Measurements from ENCODE around the gene TBC1D10B. TPM values are rescaled to one million over a fixed set of nuclear protein-coding genes. Genes with fewer than 3 reads are reported as not detected.
"Not testable (repeated sequence)": the region's sequence is repeated elsewhere in the genome, so short reads cannot be mapped to it uniquely, and the experiment has no call there.

Gene TBC1D10B
- total and polyA plus RNA-seq, 2 of the 8 experiments (the other 6 are each of a cell fraction or from before 2014, with no cell fraction given) = 15.4 to 28.6 TPM

DNA sequence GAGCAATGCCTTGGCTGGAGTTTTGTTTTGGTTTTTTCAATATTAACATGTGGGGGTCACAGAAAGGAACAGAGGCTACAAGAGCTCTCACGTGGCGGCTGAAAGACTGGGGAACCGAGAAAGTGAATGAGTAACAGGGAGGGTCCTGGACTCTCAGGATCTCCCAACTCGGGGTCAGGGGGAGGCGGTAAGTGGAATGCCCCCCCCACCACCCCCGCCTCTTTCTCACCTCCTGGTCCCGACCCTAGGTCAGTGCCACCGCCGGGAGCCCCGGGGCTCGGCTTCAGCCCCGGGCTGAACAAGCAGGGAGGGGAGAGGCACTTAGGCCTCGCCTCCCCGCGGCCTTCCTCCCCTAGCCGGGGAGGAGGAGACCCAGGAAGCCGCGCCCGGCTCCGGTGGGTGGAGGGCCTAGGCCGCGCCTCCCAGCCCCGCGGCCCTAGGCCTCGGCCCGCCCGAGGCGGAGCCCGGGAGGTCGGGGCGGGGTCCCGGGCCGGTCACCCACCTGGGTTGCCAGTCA is 35.8 kb downstream of the TBC1D10B start:
- H3K4ac ChIP-seq (replicated peaks; ENCODE audit: insufficient read length, low read depth, low read length); H3K79me1 ChIP-seq (ENCODE audit: low read depth, low read length); H4K5ac ChIP-seq (ENCODE audit: insufficient read length, low read depth, low read length); H2BK20ac ChIP-seq (ENCODE audit: low read length); H3K4me1 ChIP-seq (replicated peaks in 1 of 4; ENCODE audit: control insufficient read depth in 3 of 4, insufficient read depth in 4 of 4, low read length in 3 of 4); H3K27ac ChIP-seq (ENCODE audit: low read depth, low read length); H4K20me1 ChIP-seq (replicated peaks in 1 of 2; ENCODE audit: control insufficient read depth in 1 of 2, insufficient read depth in 2 of 2, low read length in 2 of 2); H2BK5ac ChIP-seq (ENCODE audit: low read depth, low read length); H2BK12ac ChIP-seq (ENCODE audit: low read depth, low read length); H3K23ac ChIP-seq (ENCODE audit: insufficient read length); H2AK5ac ChIP-seq (ENCODE audit: low read depth, low read length); FAIRE-seq; H3K27me3 ChIP-seq (replicated peaks in 1 of 4; ENCODE audit: control insufficient read depth in 3 of 4, extremely low read depth in 1 of 4, insufficient read depth in 3 of 4, low read length in 3 of 4); H3K23me2 ChIP-seq (ENCODE audit: low read depth, low read length); H3K9me3 ChIP-seq (ENCODE audit: insufficient read depth in 2 of 2, low read depth in 1 of 2, low read length in 1 of 2); H2AFZ ChIP-seq (ENCODE audit: low read length); H4K91ac ChIP-seq (replicated peaks; ENCODE audit: insufficient read length, low read length); H3K18ac ChIP-seq (ENCODE audit: extremely low read depth, low read length); H3K14ac ChIP-seq (ENCODE audit: insufficient read length); H2BK15ac ChIP-seq (ENCODE audit: low read length); H3K56ac ChIP-seq (replicated peaks; ENCODE audit: insufficient read length, low read depth, low read length); H2BK120ac ChIP-seq (replicated peaks; ENCODE audit: low read depth, low read length); H4K8ac ChIP-seq (ENCODE audit: extremely low read depth, insufficient read depth, low read length); H3K36me3 ChIP-seq (ENCODE audit: control insufficient read depth in 2 of 4, insufficient read depth in 4 of 4, low read length in 3 of 4): not testable (repeated sequence)
- Histone ChIP-seq H3K4me2 (ENCODE audit: insufficient read depth in 1 of 2, low read depth in 2 of 2, low read length in 2 of 2) (peak overlapping the region; percentile 7 to 42; a peak in 3 of 4 replicates), H3K9ac (replicated peaks in 1 of 4; ENCODE audit: extremely low read depth in 1 of 4, low read depth in 3 of 4, low read length in 3 of 4) (peak overlapping the region in 1 of 4 experiments; percentile 63; a peak in 2 of 7 replicates), H3K79me2 (ENCODE audit: control insufficient read depth in 1 of 2, insufficient read depth in 2 of 2, low read length in 2 of 2) (peaks cover 0 to 16% of the 10 kb centered on the region in 2 experiments; a peak in 2 of 4 replicates), H3K4me3 (ENCODE audit: extremely low read depth in 1 of 4, insufficient read depth in 2 of 4, low read depth in 3 of 4, low read length in 4 of 4) (peak overlapping the region; percentile 58 to 97 (median 66))
- DNase-seq (ENCODE audit: low read depth in 1 of 2, low spot score in 2 of 2) = peak in 1 of 2 experiments; percentile 82
- CTCF ChIA-PET (ENCODE audit: partially characterized antibody) = interaction anchor here (2.6 kb wide), 1 partner anchor 13 kb away, joined by 6 read pairs; no protein-coding TSS in a partner anchor
- POLR2A ChIA-PET (ENCODE audit: partially characterized antibody) = interaction anchor here (1.3 to 1.4 kb wide), 2 partner anchors 20 to 70 kb away, joined by 5 to 6 read pairs; partner anchors contain the start of gene CD2BP2
- WGBS, 2 experiments (ENCODE audit: extremely low coverage in 1 of 2, insufficient coverage in 1 of 2, insufficient read length in 1 of 2, insufficient replicate concordance in 2 of 2, low coverage in 1 of 2, low lambda C conversion rate in 2 of 2, missing lambda C conversion rate in 1 of 2) = 0% methylated on average over 10 of the region's 33 CpGs; no CpG with 5 or more reads in 1 of the 2 experiments

DNA sequence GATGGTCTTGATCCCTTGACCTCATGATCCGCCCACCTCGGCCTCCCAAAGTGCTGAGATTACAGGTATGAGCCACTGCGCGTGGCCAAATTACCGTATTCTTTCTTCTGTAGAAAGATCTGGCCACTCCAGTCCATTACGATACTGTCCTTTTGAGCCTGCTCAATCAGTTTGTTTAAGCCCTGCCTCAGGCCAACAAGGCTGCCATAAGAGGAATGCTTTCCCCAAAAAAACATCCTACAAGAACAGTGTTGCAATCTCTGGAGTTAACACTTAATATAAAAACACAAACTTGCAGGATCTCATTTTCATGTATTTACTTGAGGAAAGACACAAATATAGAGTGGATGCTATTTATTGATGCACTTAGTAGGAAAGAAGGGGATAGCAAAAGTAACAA is 46.1 kb downstream of the TBC1D10B start:
- H3K4me3 ChIP-seq (ENCODE audit: extremely low read depth in 1 of 4, insufficient read depth in 2 of 4, low read depth in 3 of 4, low read length in 4 of 4); H3K79me1 ChIP-seq (ENCODE audit: low read depth, low read length); H4K8ac ChIP-seq (ENCODE audit: extremely low read depth, insufficient read depth, low read length); H3K79me2 ChIP-seq (ENCODE audit: control insufficient read depth in 1 of 2, insufficient read depth in 2 of 2, low read length in 2 of 2); H3K27ac ChIP-seq (ENCODE audit: low read depth, low read length); H3K36me3 ChIP-seq (ENCODE audit: control insufficient read depth in 2 of 4, insufficient read depth in 4 of 4, low read length in 3 of 4); H2AFZ ChIP-seq (ENCODE audit: low read length); DNase-seq (ENCODE audit: low read depth in 1 of 2, low spot score in 2 of 2); H4K91ac ChIP-seq (replicated peaks; ENCODE audit: insufficient read length, low read length); CTCF ChIA-PET (ENCODE audit: partially characterized antibody); H3K18ac ChIP-seq (ENCODE audit: extremely low read depth, low read length); H3K23ac ChIP-seq (ENCODE audit: insufficient read length); H2BK15ac ChIP-seq (ENCODE audit: low read length); H2BK20ac ChIP-seq (ENCODE audit: low read length); H3K27me3 ChIP-seq (replicated peaks in 1 of 4; ENCODE audit: control insufficient read depth in 3 of 4, extremely low read depth in 1 of 4, insufficient read depth in 3 of 4, low read length in 3 of 4); H2BK120ac ChIP-seq (replicated peaks; ENCODE audit: low read depth, low read length); H3K9ac ChIP-seq (replicated peaks in 1 of 4; ENCODE audit: extremely low read depth in 1 of 4, low read depth in 3 of 4, low read length in 3 of 4); H4K5ac ChIP-seq (ENCODE audit: insufficient read length, low read depth, low read length); H3K9me3 ChIP-seq (ENCODE audit: insufficient read depth in 2 of 2, low read depth in 1 of 2, low read length in 1 of 2); H4K20me1 ChIP-seq (replicated peaks in 1 of 2; ENCODE audit: control insufficient read depth in 1 of 2, insufficient read depth in 2 of 2, low read length in 2 of 2); H2AK5ac ChIP-seq (ENCODE audit: low read depth, low read length); H3K4me2 ChIP-seq (ENCODE audit: insufficient read depth in 1 of 2, low read depth in 2 of 2, low read length in 2 of 2); H2BK5ac ChIP-seq (ENCODE audit: low read depth, low read length); POLR2A ChIA-PET (ENCODE audit: partially characterized antibody); H3K23me2 ChIP-seq (ENCODE audit: low read depth, low read length); H3K4me1 ChIP-seq (replicated peaks in 1 of 4; ENCODE audit: control insufficient read depth in 3 of 4, insufficient read depth in 4 of 4, low read length in 3 of 4); H2BK12ac ChIP-seq (ENCODE audit: low read depth, low read length); H3K56ac ChIP-seq (replicated peaks; ENCODE audit: insufficient read length, low read depth, low read length); FAIRE-seq; H3K4ac ChIP-seq (replicated peaks; ENCODE audit: insufficient read length, low read depth, low read length); H3K14ac ChIP-seq (ENCODE audit: insufficient read length): not testable (repeated sequence)
- WGBS, 2 experiments (ENCODE audit: extremely low coverage in 1 of 2, insufficient coverage in 1 of 2, insufficient read length in 1 of 2, insufficient replicate concordance in 2 of 2, low coverage in 1 of 2, low lambda C conversion rate in 2 of 2, missing lambda C conversion rate in 1 of 2) = 93% methylated on average over 6 of the region's 6 CpGs; no CpG with 5 or more reads in 1 of the 2 experiments
